ENCODE results near the gene UNC119. TPM values are rescaled to one million over a fixed set of nuclear protein-coding genes. Genes with fewer than 3 reads are reported as not detected.

Gene UNC119
- total and polyA plus RNA-seq, 2 of the 13 experiments (the other 11 are each of a cell fraction or from before 2014, with no cell fraction given) = 10.4 to 63.1 TPM

- Histone ChIP-seq H3K4me3 (replicated peaks in 1 of 3; ENCODE audit: insufficient read depth in 1 of 3, low read depth in 2 of 3, low read length in 3 of 3) (no peak overlapping the region), H3K27ac (ENCODE audit: extremely low read length, insufficient read depth, low read length) (no peak overlapping the region), H3K27me3 (ENCODE audit: control insufficient read depth in 1 of 2, insufficient read depth in 2 of 2, low read length in 2 of 2) (peaks cover 3 to 39% of the 10 kb centered on the region in 2 experiments), H3K4me2 (ENCODE audit: low read depth, low read length) (no peak overlapping the region), H3K9ac (ENCODE audit: insufficient read depth, low read depth, low read length) (no peak overlapping the region), H3K4me1 (ENCODE audit: insufficient read depth, low read length) (no peaks in the 10 kb centered on the region), H2AFZ (ENCODE audit: low read length) (no peak overlapping the region), H3K36me3 (replicated peaks in 1 of 2; ENCODE audit: control insufficient read depth in 1 of 2, insufficient read depth in 2 of 2, low read length in 2 of 2) (no peaks in the 10 kb centered on the region), H3K9me3 (ENCODE audit: low read length) (no peaks in the 10 kb centered on the region), H4K20me1 (ENCODE audit: insufficient read depth, low read length) (no peaks in the 10 kb centered on the region), H3K79me2 (ENCODE audit: insufficient read depth, low read length) (no peaks in the 10 kb centered on the region)
- FAIRE-seq (no peak), DNase-seq (ENCODE audit: low spot score) (no peak), ATAC-seq (no peak)
- in situ Hi-C loops (cut with HindIII; ENCODE audit: extremely low pct_ligation_motif_present, low pct_unique_long_range_greater_than_20kb) (no loop called here), intact Hi-C loops (cut with micrococcal nuclease; ENCODE audit: unreplicated experiment) (no loop called here)
- ChIA-PET POLR2A (no interaction called here), CTCF (ENCODE audit: low intra/inter-chr PET ratio, low total read pairs) (no interaction called here)
- no peak for TF ChIP-seq PPARG (CRISPR knock-in tag; conservative IDR thresholded peaks at IDR 0.05)
- no peak for TF ChIP-seq FOXA3 (CRISPR knock-in tag; IDR thresholded peaks at IDR 0.05)
- no peak for TF ChIP-seq THAP7 (CRISPR knock-in tag; IDR thresholded peaks at IDR 0.05)
- TF ChIP-seq ZNF282 (IDR thresholded peaks at IDR 0.05; ENCODE audit: partially characterized antibody) = no peak
- TF ChIP-seq DZIP1 (CRISPR knock-in tag; IDR thresholded peaks at IDR 0.05) = no peak
- no peak for TF ChIP-seq SIX1 (CRISPR knock-in tag; IDR thresholded peaks at IDR 0.05; ENCODE audit: borderline replicate concordance)
- TF ChIP-seq MLX (CRISPR knock-in tag; IDR thresholded peaks at IDR 0.05) = no peak
- TF ChIP-seq ZNF441 (CRISPR knock-in tag; IDR thresholded peaks at IDR 0.05; ENCODE audit: borderline replicate concordance) = no peak
- TF ChIP-seq ZNF737 (CRISPR knock-in tag; IDR thresholded peaks at IDR 0.05; ENCODE audit: borderline replicate concordance) = no peak
- BruUV-seq (replicated peaks) = no TSS peak
- WGBS (ENCODE audit: low lambda C conversion rate) = 83% methylated on average over 1 of the region's 3 CpGs
These were observed 50.8 kb downstream of the UNC119 start for GRCh38 chr17:28501421-28502284.
